ENCODE results near the gene UPF2.

DNA sequence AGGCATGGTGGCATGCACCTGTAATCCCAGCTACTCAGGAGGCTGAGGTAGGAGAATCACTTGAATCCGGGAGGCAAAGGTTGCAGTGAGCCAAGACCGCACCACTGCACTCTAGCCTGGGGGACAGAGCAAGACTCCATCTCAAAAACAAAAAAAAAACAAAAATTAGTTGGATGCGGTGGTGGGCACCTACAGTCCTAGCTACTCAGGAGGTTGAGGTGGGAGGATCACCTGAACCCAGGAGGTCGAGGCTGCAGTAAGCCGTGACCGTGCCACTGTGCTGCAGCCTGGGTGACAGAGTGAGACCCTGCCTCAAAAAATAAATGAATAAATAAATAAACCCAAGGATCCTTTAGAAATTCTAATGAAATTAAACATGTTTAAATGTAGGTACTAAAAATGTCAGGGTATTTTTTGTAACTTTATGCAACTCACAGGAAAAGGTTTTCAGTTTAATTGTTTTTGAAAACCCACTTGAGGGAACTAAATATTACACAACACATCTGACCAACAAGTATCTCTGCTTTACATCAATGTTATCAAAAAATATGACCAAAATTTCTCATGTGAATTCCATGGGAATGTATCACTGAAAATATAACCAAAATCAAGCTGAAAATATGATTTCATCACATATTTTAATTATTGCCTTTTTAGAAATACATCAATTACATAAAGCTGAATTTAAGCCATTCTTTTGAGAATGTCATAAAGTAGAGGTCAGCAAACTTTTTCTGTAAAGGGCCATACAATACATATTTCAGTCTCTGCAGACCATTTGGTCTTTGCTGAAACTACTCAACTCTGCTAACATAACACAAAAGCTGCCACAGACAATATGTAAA lies 23.9 kb downstream of the UPF2 start:
- TF ChIP-seq, protein P1, sequence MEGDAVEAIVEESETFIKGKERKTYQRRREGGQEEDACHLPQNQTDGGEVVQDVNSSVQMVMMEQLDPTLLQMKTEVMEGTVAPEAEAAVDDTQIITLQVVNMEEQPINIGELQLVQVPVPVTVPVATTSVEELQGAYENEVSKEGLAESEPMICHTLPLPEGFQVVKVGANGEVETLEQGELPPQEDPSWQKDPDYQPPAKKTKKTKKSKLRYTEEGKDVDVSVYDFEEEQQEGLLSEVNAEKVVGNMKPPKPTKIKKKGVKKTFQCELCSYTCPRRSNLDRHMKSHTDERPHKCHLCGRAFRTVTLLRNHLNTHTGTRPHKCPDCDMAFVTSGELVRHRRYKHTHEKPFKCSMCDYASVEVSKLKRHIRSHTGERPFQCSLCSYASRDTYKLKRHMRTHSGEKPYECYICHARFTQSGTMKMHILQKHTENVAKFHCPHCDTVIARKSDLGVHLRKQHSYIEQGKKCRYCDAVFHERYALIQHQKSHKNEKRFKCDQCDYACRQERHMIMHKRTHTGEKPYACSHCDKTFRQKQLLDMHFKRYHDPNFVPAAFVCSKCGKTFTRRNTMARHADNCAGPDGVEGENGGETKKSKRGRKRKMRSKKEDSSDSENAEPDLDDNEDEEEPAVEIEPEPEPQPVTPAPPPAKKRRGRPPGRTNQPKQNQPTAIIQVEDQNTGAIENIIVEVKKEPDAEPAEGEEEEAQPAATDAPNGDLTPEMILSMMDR (IDR thresholded peaks at IDR 0.05), result no peak
- TF ChIP-seq POLR2A (IDR thresholded peaks at IDR 0.05), result no peak
